Activated CD4-positive, alpha-beta memory T cell treated with anti-CD3 and anti-CD28 coated beads for 36 hours (primary cell): ENCODE measurements around the gene ELAVL4. TPM values are rescaled to one million over a fixed set of nuclear protein-coding genes. Genes with fewer than 3 reads are reported as not detected.

Source experiments
- CTCF ChIA-PET: fragments of 350-600 bp; sonication (Branson Sonifier 250); formaldehyde crosslinking; loops from one replicate; lab custom pipeline; 2021; ENCODE audit warnings: antibody characterized with exemption, inconsistent platforms; lab: Charles Lee
- POLR2A ChIA-PET: fragments of 350-600 bp; sonication (Branson Sonifier 250); formaldehyde crosslinking; loops from one replicate; lab custom pipeline; 2021; ENCODE audit warnings: antibody characterized with exemption; lab: Charles Lee
- DNase-seq: peaks from one replicate; pipeline ENCODE4 v3.0.0-alpha.2; 2020
- H3K27ac Mint-ChIP-seq: one replicate; pipeline ENCODE4 v1.8.0; 2021; ENCODE audit warnings: mixed read lengths
- H3K27me3 Mint-ChIP-seq: one replicate; pipeline ENCODE4 v1.8.0; 2021; ENCODE audit warnings: mixed read lengths
- H3K36me3 Mint-ChIP-seq: one replicate; pipeline ENCODE4 v1.8.0; 2021; ENCODE audit warnings: mixed read lengths
- H3K4me1 Mint-ChIP-seq: one replicate; pipeline ENCODE4 v1.8.0; 2021; ENCODE audit warnings: low read depth, mixed read lengths
- H3K4me3 Mint-ChIP-seq: one replicate; pipeline ENCODE4 v1.8.0; 2021; ENCODE audit warnings: mild to moderate bottlenecking, mixed read lengths
- H3K9me3 Mint-ChIP-seq: one replicate; pipeline ENCODE4 v1.8.0; 2021; ENCODE audit warnings: mixed read lengths
- intact Hi-C: fragments of 100-400 bp; cut with micrococcal nuclease; formaldehyde crosslinking; loops from one replicate; pipeline ENCODE4 v1.15.1; 2023
- total RNA-seq, 2 experiments: library from RNA; stranded (reverse); gene quantifications; one replicate each; pipeline ENCODE4 v1.2.3, GENCODE V29; 2021

Gene ELAVL4
- total RNA-seq, 2 experiments from 2014 or later = not detected

- ChIA-PET CTCF (no interaction called here), POLR2A (no interaction called here)
- no peak for DNase-seq
- intact Hi-C loops = no loop called here
- no peak overlapping the region for H3K4me3 Mint-ChIP-seq
- no peaks in the 10 kb centered on the region for H3K36me3 Mint-ChIP-seq
- H3K9me3 Mint-ChIP-seq = peaks cover 12% of the 10 kb centered on the region
- H3K4me1 Mint-ChIP-seq = no peaks in the 10 kb centered on the region
- H3K27ac Mint-ChIP-seq = no peak overlapping the region
- no peaks in the 10 kb centered on the region for H3K27me3 Mint-ChIP-seq
These were observed 128.3 kb downstream of the ELAVL4 start for GRCh38 chr1:50237056-50237455.

- H3K4me3 Mint-ChIP-seq = no peak overlapping the region
- intact Hi-C loops = no loop called here
- peaks cover 3% of the 10 kb centered on the region for H3K9me3 Mint-ChIP-seq
- CTCF ChIA-PET = no interaction called here
- no peak overlapping the region for H3K27ac Mint-ChIP-seq
- no peaks in the 10 kb centered on the region for H3K36me3 Mint-ChIP-seq
- no peaks in the 10 kb centered on the region for H3K4me1 Mint-ChIP-seq
- no peak for DNase-seq
- POLR2A ChIA-PET = no interaction called here
- H3K27me3 Mint-ChIP-seq = peaks cover 3% of the 10 kb centered on the region
These were observed 135.2 kb downstream of the ELAVL4 start for GRCh38 chr1:50243939-50244338.

GRCh38 chr1:50246869-50247268 is 138.1 kb downstream of the ELAVL4 start:
- no peak overlapping the region for H3K27ac Mint-ChIP-seq
- H3K36me3 Mint-ChIP-seq = no peaks in the 10 kb centered on the region
- ChIA-PET CTCF (no interaction called here), POLR2A (no interaction called here)
- no peak overlapping the region for H3K4me3 Mint-ChIP-seq
- no peaks in the 10 kb centered on the region for H3K4me1 Mint-ChIP-seq
- DNase-seq = no peak
- intact Hi-C loops = no loop called here
- peaks cover 14% of the 10 kb centered on the region for H3K27me3 Mint-ChIP-seq
- no peaks in the 10 kb centered on the region for H3K9me3 Mint-ChIP-seq

- no peak for DNase-seq
- ChIA-PET CTCF (interaction anchor here (1.0 kb wide), 1 partner anchor 21 kb away, joined by 3 read pairs; no protein-coding TSS in a partner anchor), POLR2A (no interaction called here)
- Mint-ChIP-seq H3K9me3 (no peaks in the 10 kb centered on the region), H3K4me3 (no peak overlapping the region), H3K27me3 (peaks cover 15% of the 10 kb centered on the region), H3K27ac (no peak overlapping the region), H3K36me3 (no peaks in the 10 kb centered on the region), H3K4me1 (no peaks in the 10 kb centered on the region)
- intact Hi-C loops = no loop called here
These were observed 143.0 kb downstream of the ELAVL4 start for GRCh38 chr1:50251702-50252101.

GRCh38 chr1:50252196-50252595 is 143.5 kb downstream of the ELAVL4 start:
- Mint-ChIP-seq H3K4me3 (no peak overlapping the region), H3K4me1 (no peaks in the 10 kb centered on the region), H3K27ac (no peak overlapping the region), H3K27me3 (peaks cover 15% of the 10 kb centered on the region), H3K36me3 (no peaks in the 10 kb centered on the region), H3K9me3 (no peaks in the 10 kb centered on the region)
- intact Hi-C loops = no loop called here
- CTCF ChIA-PET = interaction anchor here (1.0 kb wide), 1 partner anchor 21 kb away, joined by 3 read pairs; no protein-coding TSS in a partner anchor
- POLR2A ChIA-PET = no interaction called here
- no peak for DNase-seq

Other genes starting within 250 kb of the ELAVL4 start
- gene AGBL4, start 85.0 kb upstream of the ELAVL4 start, total RNA-seq = not detected